Measurements from ENCODE around the gene PSMC3IP. TPM values are rescaled to one million over a fixed set of nuclear protein-coding genes. Genes with fewer than 3 reads are reported as not detected.
A peak's percentile ranks its signal among the peaks of the same experiment; 100 is the strongest.

PSMC3IP gene
- total RNA-seq, 1 experiment from 2014 or later = 23.3 TPM

DNA sequence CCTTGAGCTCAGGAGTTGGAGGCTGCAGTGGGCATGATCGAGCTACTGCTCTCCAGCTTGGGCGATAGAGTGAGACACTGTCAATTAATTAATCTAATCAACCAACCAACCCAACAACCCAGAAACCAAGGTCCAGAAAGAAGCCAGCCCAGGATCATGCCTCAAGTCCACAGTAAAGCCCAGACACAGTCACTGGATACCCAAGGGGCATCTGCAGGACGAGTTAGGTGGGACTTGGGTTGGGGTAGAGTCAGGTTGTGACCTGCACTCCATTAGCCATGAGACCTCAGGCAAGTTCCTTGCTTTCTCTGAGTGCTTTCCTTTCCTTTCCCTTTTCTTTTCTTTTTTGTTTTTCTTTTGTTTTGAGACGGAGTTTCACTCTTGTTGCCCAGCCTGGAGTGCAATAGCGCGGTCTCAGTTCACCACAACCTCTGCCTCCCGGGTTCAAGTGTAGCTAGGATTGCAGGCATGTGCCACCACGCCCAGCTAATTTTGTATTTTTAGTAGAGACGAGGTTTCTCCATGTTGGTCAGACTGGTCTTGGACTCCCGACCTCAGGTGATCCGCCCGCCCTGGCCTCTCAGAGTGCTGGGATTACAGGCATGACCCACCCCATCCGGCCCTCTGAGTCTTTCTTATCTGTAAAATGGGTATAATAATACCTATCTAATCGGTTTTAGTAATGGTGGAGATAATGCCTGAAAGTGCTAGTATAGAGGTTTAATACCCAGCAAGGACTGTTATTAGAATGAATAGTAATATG, 28.4 kb downstream of the PSMC3IP start:
- Mint-ChIP-seq H3K36me3 (no peaks in the 10 kb centered on the region), H3K27me3 (ENCODE audit: low read depth) (peaks cover 2% of the 10 kb centered on the region; the same call in 1 of the 2 replicates), H3K4me1 (peaks cover 17% of the 10 kb centered on the region), H3K9me3 (no peaks in the 10 kb centered on the region), H3K4me3 (peak overlapping the region; percentile 59), H3K27ac (no peak overlapping the region)
- no peak for DNase-seq (ENCODE audit: low spot score)
- POLR2A ChIA-PET = interaction anchor here (0.9 to 2.0 kb wide), 3 partner anchors 13 to 29 kb away, joined by 3 to 15 read pairs (median 3); partner anchors contain the start of gene NAGLU
- TF ChIP-seq ETV6 (CRISPR knock-in tag; IDR thresholded peaks at IDR 0.05) (no peak), FOXP1 (CRISPR knock-in tag; IDR thresholded peaks at IDR 0.05; ENCODE audit: borderline replicate concordance) (no peak), TP53 (CRISPR knock-in tag; IDR thresholded peaks at IDR 0.05) (no peak), FOXJ3 (CRISPR knock-in tag; IDR thresholded peaks at IDR 0.05; ENCODE audit: borderline replicate concordance) (no peak), ZNF317 (CRISPR knock-in tag; IDR thresholded peaks at IDR 0.05; ENCODE audit: borderline replicate concordance, low read depth) (no peak), ZNF219 (CRISPR knock-in tag; IDR thresholded peaks at IDR 0.05; ENCODE audit: borderline replicate concordance) (no peak), RORB (CRISPR knock-in tag; IDR thresholded peaks at IDR 0.05) (no peak), CREM (CRISPR knock-in tag; IDR thresholded peaks at IDR 0.05) (no peak)
- TF ChIP-seq, protein P1, sequence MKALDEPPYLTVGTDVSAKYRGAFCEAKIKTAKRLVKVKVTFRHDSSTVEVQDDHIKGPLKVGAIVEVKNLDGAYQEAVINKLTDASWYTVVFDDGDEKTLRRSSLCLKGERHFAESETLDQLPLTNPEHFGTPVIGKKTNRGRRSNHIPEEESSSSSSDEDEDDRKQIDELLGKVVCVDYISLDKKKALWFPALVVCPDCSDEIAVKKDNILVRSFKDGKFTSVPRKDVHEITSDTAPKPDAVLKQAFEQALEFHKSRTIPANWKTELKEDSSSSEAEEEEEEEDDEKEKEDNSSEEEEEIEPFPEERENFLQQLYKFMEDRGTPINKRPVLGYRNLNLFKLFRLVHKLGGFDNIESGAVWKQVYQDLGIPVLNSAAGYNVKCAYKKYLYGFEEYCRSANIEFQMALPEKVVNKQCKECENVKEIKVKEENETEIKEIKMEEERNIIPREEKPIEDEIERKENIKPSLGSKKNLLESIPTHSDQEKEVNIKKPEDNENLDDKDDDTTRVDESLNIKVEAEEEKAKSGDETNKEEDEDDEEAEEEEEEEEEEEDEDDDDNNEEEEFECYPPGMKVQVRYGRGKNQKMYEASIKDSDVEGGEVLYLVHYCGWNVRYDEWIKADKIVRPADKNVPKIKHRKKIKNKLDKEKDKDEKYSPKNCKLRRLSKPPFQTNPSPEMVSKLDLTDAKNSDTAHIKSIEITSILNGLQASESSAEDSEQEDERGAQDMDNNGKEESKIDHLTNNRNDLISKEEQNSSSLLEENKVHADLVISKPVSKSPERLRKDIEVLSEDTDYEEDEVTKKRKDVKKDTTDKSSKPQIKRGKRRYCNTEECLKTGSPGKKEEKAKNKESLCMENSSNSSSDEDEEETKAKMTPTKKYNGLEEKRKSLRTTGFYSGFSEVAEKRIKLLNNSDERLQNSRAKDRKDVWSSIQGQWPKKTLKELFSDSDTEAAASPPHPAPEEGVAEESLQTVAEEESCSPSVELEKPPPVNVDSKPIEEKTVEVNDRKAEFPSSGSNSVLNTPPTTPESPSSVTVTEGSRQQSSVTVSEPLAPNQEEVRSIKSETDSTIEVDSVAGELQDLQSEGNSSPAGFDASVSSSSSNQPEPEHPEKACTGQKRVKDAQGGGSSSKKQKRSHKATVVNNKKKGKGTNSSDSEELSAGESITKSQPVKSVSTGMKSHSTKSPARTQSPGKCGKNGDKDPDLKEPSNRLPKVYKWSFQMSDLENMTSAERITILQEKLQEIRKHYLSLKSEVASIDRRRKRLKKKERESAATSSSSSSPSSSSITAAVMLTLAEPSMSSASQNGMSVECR (CRISPR knock-in tag; IDR thresholded peaks at IDR 0.05; ENCODE audit: borderline replicate concordance) = no peak
- TF ChIP-seq, protein P2, sequence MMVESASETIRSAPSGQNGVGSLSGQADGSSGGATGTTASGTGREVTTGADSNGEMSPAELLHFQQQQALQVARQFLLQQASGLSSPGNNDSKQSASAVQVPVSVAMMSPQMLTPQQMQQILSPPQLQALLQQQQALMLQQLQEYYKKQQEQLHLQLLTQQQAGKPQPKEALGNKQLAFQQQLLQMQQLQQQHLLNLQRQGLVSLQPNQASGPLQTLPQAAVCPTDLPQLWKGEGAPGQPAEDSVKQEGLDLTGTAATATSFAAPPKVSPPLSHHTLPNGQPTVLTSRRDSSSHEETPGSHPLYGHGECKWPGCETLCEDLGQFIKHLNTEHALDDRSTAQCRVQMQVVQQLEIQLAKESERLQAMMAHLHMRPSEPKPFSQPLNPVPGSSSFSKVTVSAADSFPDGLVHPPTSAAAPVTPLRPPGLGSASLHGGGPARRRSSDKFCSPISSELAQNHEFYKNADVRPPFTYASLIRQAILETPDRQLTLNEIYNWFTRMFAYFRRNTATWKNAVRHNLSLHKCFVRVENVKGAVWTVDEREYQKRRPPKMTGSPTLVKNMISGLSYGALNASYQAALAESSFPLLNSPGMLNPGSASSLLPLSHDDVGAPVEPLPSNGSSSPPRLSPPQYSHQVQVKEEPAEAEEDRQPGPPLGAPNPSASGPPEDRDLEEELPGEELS (CRISPR knock-in tag; IDR thresholded peaks at IDR 0.05) = no peak
- ATAC-seq = no peak
- CTCF ChIA-PET = interaction anchor here (1.0 to 3.0 kb wide), 23 partner anchors 9 to 368 kb away, joined by 3 to 65 read pairs (median 7); partner anchors contain the start of genes BECN1, CAVIN1, CNTNAP1 and MLX

DNA sequence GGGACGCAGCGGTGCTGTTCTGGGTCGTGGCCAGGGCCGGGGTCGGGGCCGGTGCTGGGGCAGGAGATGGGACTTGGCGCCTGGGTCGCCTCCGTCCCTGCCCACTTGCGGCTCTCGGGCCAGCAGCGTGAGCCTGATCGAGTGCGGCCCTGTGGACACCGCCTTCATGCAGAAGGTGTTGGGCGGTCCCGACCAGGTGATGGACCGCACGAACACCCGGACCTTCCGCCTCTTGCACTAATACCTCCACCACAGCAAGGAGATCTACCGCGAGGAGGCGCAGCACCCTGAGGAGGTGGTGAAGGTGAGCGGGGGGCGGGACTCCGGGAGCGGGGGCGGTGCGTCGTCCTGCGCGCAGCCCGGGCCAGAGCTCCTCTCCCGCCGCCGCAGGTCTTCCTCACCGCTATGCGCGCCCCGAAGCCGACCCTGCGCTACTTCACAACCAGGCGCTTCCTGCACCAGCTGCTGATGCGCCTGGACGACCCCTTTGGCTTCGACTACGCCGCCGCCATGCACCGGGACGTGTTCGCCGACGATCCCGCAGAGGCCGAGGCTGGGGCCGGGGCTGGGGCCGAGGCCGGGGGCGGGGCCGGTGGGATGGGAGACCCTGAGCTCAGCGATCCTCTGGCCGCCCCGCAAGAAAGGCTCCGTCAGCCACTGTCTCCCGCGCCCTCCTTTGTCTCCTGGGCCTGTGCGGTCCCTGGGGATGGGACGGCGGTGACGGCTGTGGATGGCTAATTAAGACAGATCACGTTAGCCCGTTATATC, 29.3 kb downstream of the PSMC3IP start:
- Mint-ChIP-seq H3K27ac (no peak overlapping the region), H3K27me3 (ENCODE audit: low read depth) (peaks cover 2% of the 10 kb centered on the region; the same call in 1 of the 2 replicates), H3K4me1 (peaks cover 15% of the 10 kb centered on the region), H3K36me3 (no peaks in the 10 kb centered on the region; the same call in 1 of the 2 replicates), H3K4me3 (peak overlapping the region; percentile 59), H3K9me3 (no peaks in the 10 kb centered on the region)
- ChIA-PET POLR2A (interaction anchor here (0.5 to 2.0 kb wide), 7 partner anchors 12 to 251 kb away, joined by 3 to 15 read pairs (median 3); partner anchors contain the start of gene NAGLU), CTCF (interaction anchor here (0.6 to 3.0 kb wide), 35 partner anchors 10 to 663 kb away, joined by 3 to 65 read pairs (median 5); partner anchors contain the start of genes BECN1, CAVIN1, CNTNAP1 and KAT2A)
- DNase-seq (ENCODE audit: low spot score) (peak; percentile 97), ATAC-seq (peak; percentile 87)
- TF ChIP-seq ZNF232 (CRISPR knock-in tag; IDR thresholded peaks at IDR 0.05) (0 out of 2 replicates have a peak, but pooled peaks have one; percentile 43), MXD4 (CRISPR knock-in tag; IDR thresholded peaks at IDR 0.05; ENCODE audit: borderline replicate concordance) (no peak), ZNF138 (CRISPR knock-in tag; conservative IDR thresholded peaks at IDR 0.05) (0 out of 2 replicates have a peak, but pooled peaks have one; percentile 42), NFE2L1 (CRISPR knock-in tag; IDR thresholded peaks at IDR 0.05) (no peak), ZNF416 (CRISPR knock-in tag; IDR thresholded peaks at IDR 0.05) (0 out of 2 replicates have a peak, but pooled peaks have one; percentile 28), CREB1 (CRISPR knock-in tag; IDR thresholded peaks at IDR 0.05) (no peak), STAT6 (CRISPR knock-in tag; conservative IDR thresholded peaks at IDR 0.05; ENCODE audit: low read depth) (peak; percentile 89; the same call in 1 of the 2 replicates), HMGA2 (CRISPR knock-in tag; IDR thresholded peaks at IDR 0.05) (no peak), FOXP1 (CRISPR knock-in tag; IDR thresholded peaks at IDR 0.05; ENCODE audit: borderline replicate concordance) (peak; percentile 34; the same call in 1 of the 2 replicates)
- TF ChIP-seq, protein P3, sequence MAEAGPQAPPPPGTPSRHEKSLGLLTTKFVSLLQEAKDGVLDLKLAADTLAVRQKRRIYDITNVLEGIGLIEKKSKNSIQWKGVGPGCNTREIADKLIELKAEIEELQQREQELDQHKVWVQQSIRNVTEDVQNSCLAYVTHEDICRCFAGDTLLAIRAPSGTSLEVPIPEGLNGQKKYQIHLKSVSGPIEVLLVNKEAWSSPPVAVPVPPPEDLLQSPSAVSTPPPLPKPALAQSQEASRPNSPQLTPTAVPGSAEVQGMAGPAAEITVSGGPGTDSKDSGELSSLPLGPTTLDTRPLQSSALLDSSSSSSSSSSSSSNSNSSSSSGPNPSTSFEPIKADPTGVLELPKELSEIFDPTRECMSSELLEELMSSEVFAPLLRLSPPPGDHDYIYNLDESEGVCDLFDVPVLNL (CRISPR knock-in tag; IDR thresholded peaks at IDR 0.05; ENCODE audit: borderline replicate concordance, low read depth) = no peak
- TF ChIP-seq, protein P2 (CRISPR knock-in tag; IDR thresholded peaks at IDR 0.05) = peak; percentile 16; the same call in 1 of the 2 replicates

Data from WTC11 (cell line).